Liver (tissue), 9 donors: ENCODE measurements around the gene INTS6L. TPM values are rescaled to one million over a fixed set of nuclear protein-coding genes. Genes with fewer than 3 reads are reported as not detected.

Source experiments
- DNase-seq: peaks from one replicate; pipeline ENCODE4 v3.0.0-alpha.2; 2017; ENCODE audit warnings: low spot score
- H3K27ac ChIP-seq, 2 donors: one replicate each; pipeline ENCODE4 v1.7.0; 2013; ENCODE audit warnings: inconsistent platforms in 2 of 2, low read length in 2 of 2, control low read depth in 1 of 2, low read depth in 1 of 2, mild to moderate bottlenecking in 1 of 2
- H3K27me3 ChIP-seq, 4 donors: one replicate each; pipeline versions ENCODE4 v1.6.1 to v1.7.0; 2013; ENCODE audit warnings: low read length in 3 of 4, inconsistent platforms in 1 of 4, mild to moderate bottlenecking in 1 of 4, moderate library complexity in 1 of 4; ENCODE audit not compliant: control insufficient read depth in 4 of 4, insufficient read depth in 4 of 4
- H3K36me3 ChIP-seq, 4 donors: one replicate each; pipeline versions ENCODE4 v1.6.1 to v1.7.0; 2013; ENCODE audit warnings: low read length in 3 of 4, mild to moderate bottlenecking in 3 of 4, low read depth in 1 of 4, moderate library complexity in 1 of 4; ENCODE audit not compliant: control insufficient read depth in 4 of 4, insufficient read depth in 3 of 4
- H3K4me1 ChIP-seq, 4 donors: one replicate each; pipeline versions ENCODE4 v1.6.1 to v1.7.0; 2013; ENCODE audit warnings: low read length in 3 of 4, mild to moderate bottlenecking in 3 of 4, moderate library complexity in 1 of 4; ENCODE audit not compliant: control insufficient read depth in 4 of 4, insufficient read depth in 4 of 4
- H3K4me3 ChIP-seq, 3 donors: one replicate each; pipeline versions ENCODE4 v1.6.1 to v1.7.0; 2013; ENCODE audit warnings: low read length in 3 of 3, control low read depth in 1 of 3, low read depth in 1 of 3, mild to moderate bottlenecking in 1 of 3
- H3K9ac ChIP-seq, 2 donors: one replicate each; pipeline ENCODE4 v1.7.0; 2013; ENCODE audit warnings: low read length in 2 of 2, mild to moderate bottlenecking in 2 of 2, moderate library complexity in 2 of 2, control low read depth in 1 of 2, low read depth in 1 of 2
- H3K9me3 ChIP-seq, 4 donors: one replicate each; pipeline versions ENCODE4 v1.6.1 to v1.7.0; 2013; ENCODE audit warnings: low read length in 3 of 4; ENCODE audit not compliant: control insufficient read depth in 4 of 4
- CTCF ChIP-seq: fragments of 150-350 bp; IDR thresholded peaks from 2 replicates; pipeline ENCODE4 v1.5.1; 2017; ENCODE audit warnings: improper control_type of control experiment, low read depth, low read length; ENCODE audit not compliant: missing input control
- EGR1 ChIP-seq, 2 donors: IDR thresholded peaks; 2 replicates each; pipeline ENCODE4 v1.6.1; 2016 to 2018; ENCODE audit warnings: antibody characterized with exemption in 2 of 2, low read depth in 2 of 2
- FOXA1 ChIP-seq: IDR thresholded peaks from 2 replicates; pipeline ENCODE4 v1.6.1; 2016; ENCODE audit warnings: antibody characterized with exemption
- FOXA2 ChIP-seq: IDR thresholded peaks from 2 replicates; pipeline ENCODE4 v1.6.1; 2016; ENCODE audit warnings: antibody characterized with exemption
- GABPA ChIP-seq, 2 donors: IDR thresholded peaks in 1 of 2; conservative IDR thresholded peaks in 1 of 2; 2 replicates each; pipeline ENCODE4 v1.6.1; 2016; ENCODE audit warnings: antibody characterized with exemption in 2 of 2, mild to moderate bottlenecking in 1 of 2, moderate library complexity in 1 of 2
- HNF4G ChIP-seq: IDR thresholded peaks from 2 replicates; pipeline ENCODE4 v1.6.1; 2016; ENCODE audit warnings: antibody characterized with exemption
- JUND ChIP-seq, 2 donors: IDR thresholded peaks; 2 replicates each; pipeline ENCODE4 v1.6.1; 2016; ENCODE audit warnings: antibody characterized with exemption in 2 of 2
- NR2F2 ChIP-seq: IDR thresholded peaks from 2 replicates; pipeline ENCODE4 v1.6.1; 2016; ENCODE audit warnings: antibody characterized with exemption
- RAD21 ChIP-seq, 2 donors: IDR thresholded peaks; 2 replicates each; pipeline ENCODE4 v1.6.1; 2016; ENCODE audit warnings: antibody characterized with exemption in 2 of 2, mild to moderate bottlenecking in 2 of 2
- RXRA ChIP-seq, 2 donors: IDR thresholded peaks; 2 replicates each; pipeline ENCODE4 v1.6.1; 2017 to 2018; ENCODE audit warnings: antibody characterized with exemption in 2 of 2, mild to moderate bottlenecking in 1 of 2
- SP1 ChIP-seq: IDR thresholded peaks from 2 replicates; pipeline ENCODE4 v1.6.1; 2018; ENCODE audit warnings: antibody characterized with exemption, mild to moderate bottlenecking
- TAF1 ChIP-seq: conservative IDR thresholded peaks from 2 replicates; pipeline ENCODE4 v1.6.1; 2016; ENCODE audit warnings: antibody characterized with exemption, mild to moderate bottlenecking
- YY1 ChIP-seq: IDR thresholded peaks from 2 replicates; pipeline ENCODE4 v1.6.1; 2016; ENCODE audit warnings: antibody characterized with exemption, mild to moderate bottlenecking
- WGBS: extraction: QIAGEN DNeasy Blood & Tissue Kit; methylation state at CpG from one replicate; pipeline ENCODE4 v1.1.7; 2013; 5-methylcytosine and 5-hydroxymethylcytosine counted together
- polyA plus RNA-seq, 2 donors: library from polyadenylated mRNA; stranded (reverse) in 1 of 2; unstranded in 1 of 2; fragments of 200-250 nt in 1 of 2; fragments of >200 nt in 1 of 2; fragmentation: Nextera tagmentation in 1 of 2; extraction: Ambion mirVana in 1 of 2; gene quantifications; one replicate each; pipeline versions ENCODE4 v1.2.1 to v1.2.3, GENCODE V29; 2013 to 2015
- total RNA-seq, 2 donors: library from RNA; depleted of rRNA; stranded (reverse); fragments of >200 nt; gene quantifications; one replicate each; pipeline ENCODE4 v1.2.3, GENCODE V29; 2014
- TF ChIP-seq, protein P1 (sequence below): IDR thresholded peaks from 2 replicates; pipeline ENCODE4 v1.6.1; 2016; ENCODE audit warnings: antibody characterized with exemption
- TF ChIP-seq, protein P2 (sequence below): IDR thresholded peaks from 2 replicates; pipeline ENCODE4 v1.6.1; 2016; ENCODE audit warnings: antibody characterized with exemption
- TF ChIP-seq, protein P3 (sequence below): IDR thresholded peaks from 2 replicates; pipeline ENCODE4 v1.6.1; 2016; ENCODE audit warnings: antibody characterized with exemption
- donor health status: healthy.
- donor health status: healthy.
- donor health status: healthy.
- donor health status: healthy.
- donor health status: healthy.

Gene INTS6L
- total and polyA plus RNA-seq, 4 donors, result 0.49 to 8.2 (median 1.2) TPM

- Histone ChIP-seq H3K27me3 (no peaks in the 10 kb centered on the region), H3K4me1 (no peaks in the 10 kb centered on the region), H3K9me3 (no peaks in the 10 kb centered on the region), H3K9ac (no peak overlapping the region), H3K27ac (no peak overlapping the region), H3K36me3 (no peaks in the 10 kb centered on the region), H3K4me3 (no peak overlapping the region)
- TF ChIP-seq RAD21 (IDR thresholded peaks at IDR 0.05), result peak; percentile 68 to 77
- TF ChIP-seq JUND (IDR thresholded peaks at IDR 0.05), result no peak
- TF ChIP-seq NR2F2, result peak; percentile 11
- TF ChIP-seq, protein P1, sequence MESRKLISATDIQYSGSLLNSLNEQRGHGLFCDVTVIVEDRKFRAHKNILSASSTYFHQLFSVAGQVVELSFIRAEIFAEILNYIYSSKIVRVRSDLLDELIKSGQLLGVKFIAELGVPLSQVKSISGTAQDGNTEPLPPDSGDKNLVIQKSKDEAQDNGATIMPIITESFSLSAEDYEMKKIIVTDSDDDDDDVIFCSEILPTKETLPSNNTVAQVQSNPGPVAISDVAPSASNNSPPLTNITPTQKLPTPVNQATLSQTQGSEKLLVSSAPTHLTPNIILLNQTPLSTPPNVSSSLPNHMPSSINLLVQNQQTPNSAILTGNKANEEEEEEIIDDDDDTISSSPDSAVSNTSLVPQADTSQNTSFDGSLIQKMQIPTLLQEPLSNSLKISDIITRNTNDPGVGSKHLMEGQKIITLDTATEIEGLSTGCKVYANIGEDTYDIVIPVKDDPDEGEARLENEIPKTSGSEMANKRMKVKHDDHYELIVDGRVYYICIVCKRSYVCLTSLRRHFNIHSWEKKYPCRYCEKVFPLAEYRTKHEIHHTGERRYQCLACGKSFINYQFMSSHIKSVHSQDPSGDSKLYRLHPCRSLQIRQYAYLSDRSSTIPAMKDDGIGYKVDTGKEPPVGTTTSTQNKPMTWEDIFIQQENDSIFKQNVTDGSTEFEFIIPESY, result no peak
- TF ChIP-seq, protein P2, sequence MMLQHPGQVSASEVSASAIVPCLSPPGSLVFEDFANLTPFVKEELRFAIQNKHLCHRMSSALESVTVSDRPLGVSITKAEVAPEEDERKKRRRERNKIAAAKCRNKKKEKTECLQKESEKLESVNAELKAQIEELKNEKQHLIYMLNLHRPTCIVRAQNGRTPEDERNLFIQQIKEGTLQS, result peak; percentile 15
- peak; percentile 26 for TF ChIP-seq CTCF
- 3% methylated on average over 3 of the region's 3 CpGs for WGBS
- peak; percentile 36 for DNase-seq
These were observed 42.9 kb upstream of the INTS6L start for GRCh38 chrX:135477576-135477975.

GRCh38 chrX:135480076-135480475 lies 40.4 kb upstream of the INTS6L start:
- TF ChIP-seq JUND (IDR thresholded peaks at IDR 0.05) (no peak), FOXA2 (no peak), RAD21 (IDR thresholded peaks at IDR 0.05) (no peak), GABPA (IDR thresholded peaks at IDR 0.05 in 1 of 2, conservative IDR thresholded peaks at IDR 0.05 in 1 of 2) (no peak), YY1 (no peak), FOXA1 (no peak), TAF1 (no peak), SP1 (no peak), RXRA (IDR thresholded peaks at IDR 0.05) (no peak), NR2F2 (no peak), EGR1 (IDR thresholded peaks at IDR 0.05; ENCODE audit: low read depth in 2 of 2) (no peak), CTCF (no peak), HNF4G (no peak)
- TF ChIP-seq, protein P3, sequence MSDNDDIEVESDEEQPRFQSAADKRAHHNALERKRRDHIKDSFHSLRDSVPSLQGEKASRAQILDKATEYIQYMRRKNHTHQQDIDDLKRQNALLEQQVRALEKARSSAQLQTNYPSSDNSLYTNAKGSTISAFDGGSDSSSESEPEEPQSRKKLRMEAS, result no peak
- TF ChIP-seq, protein P1, result no peak
- TF ChIP-seq, protein P2, result no peak
- 90% methylated on average over 7 of the region's 7 CpGs for WGBS
- Histone ChIP-seq H3K36me3 (no peaks in the 10 kb centered on the region), H3K27me3 (no peaks in the 10 kb centered on the region), H3K4me1 (no peaks in the 10 kb centered on the region), H3K9me3 (no peaks in the 10 kb centered on the region), H3K27ac (no peak overlapping the region), H3K9ac (no peak overlapping the region), H3K4me3 (no peak overlapping the region)
- DNase-seq, result no peak
